NT2/D1 (cell line): Measurements from ENCODE around the gene PARS2.

Experiments
- YY1 ChIP-seq: IDR thresholded peaks from 2 replicates; pipeline ENCODE4 v1.6.1; 2011; ENCODE audit not compliant: insufficient read length, insufficient read depth
- ZNF274 ChIP-seq: IDR thresholded peaks from 2 replicates; pipeline ENCODE4 v1.6.1; 2011; ENCODE audit warnings: mild to moderate bottlenecking, low read depth, low read length

DNA sequence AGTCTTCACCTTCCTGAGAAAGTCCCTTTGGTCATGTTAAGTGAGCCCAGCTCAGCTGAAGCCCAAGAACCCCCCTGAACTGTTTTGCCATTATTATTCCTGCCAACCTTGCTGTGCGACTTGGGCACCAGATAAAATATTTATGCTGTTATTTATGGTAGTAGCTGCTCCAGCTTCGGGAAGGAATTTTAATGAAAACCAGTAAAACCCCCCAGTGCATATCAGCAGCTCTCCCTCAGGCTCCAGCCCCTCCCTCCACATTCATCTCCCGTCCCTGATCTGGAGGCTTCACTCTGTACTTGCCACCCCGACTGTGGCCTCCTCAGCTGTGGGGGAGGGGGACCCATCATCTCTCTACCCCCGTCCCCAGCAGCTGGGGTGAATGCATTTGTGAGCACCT is 24.1 kb upstream of the PARS2 start:
- no peak for TF ChIP-seq YY1
- no peak for TF ChIP-seq ZNF274
